GM12891 (cell line): Measurements from ENCODE around the gene ST6GAL2.

ENCODE experiments used
- POLR2A ChIP-seq: IDR thresholded peaks from 2 replicates; pipeline ENCODE4 v1.6.1; 2011; ENCODE audit warnings: low read depth, low read length, control low read depth
- POLR2AphosphoS5 ChIP-seq: IDR thresholded peaks from 2 replicates; pipeline ENCODE4 v1.6.1; 2011; ENCODE audit warnings: low read depth, low read length, control low read depth
- POU2F2 ChIP-seq: IDR thresholded peaks from 2 replicates; pipeline ENCODE4 v1.6.1; 2011; ENCODE audit warnings: low read depth, mild to moderate bottlenecking, control low read depth, low read length, moderate library complexity
- SPI1 ChIP-seq: IDR thresholded peaks from 2 replicates; pipeline ENCODE4 v1.6.1; 2011; ENCODE audit warnings: low read depth, low read length, control low read depth

GRCh38 chr2:106839849-106840595 lies 45.9 kb downstream of the ST6GAL2 start:
- TF ChIP-seq POLR2A (no peak), POU2F2 (no peak), POLR2AphosphoS5 (no peak), SPI1 (no peak)
